ENCODE measurements around the gene CNN2.

The CNN2 gene

DNA sequence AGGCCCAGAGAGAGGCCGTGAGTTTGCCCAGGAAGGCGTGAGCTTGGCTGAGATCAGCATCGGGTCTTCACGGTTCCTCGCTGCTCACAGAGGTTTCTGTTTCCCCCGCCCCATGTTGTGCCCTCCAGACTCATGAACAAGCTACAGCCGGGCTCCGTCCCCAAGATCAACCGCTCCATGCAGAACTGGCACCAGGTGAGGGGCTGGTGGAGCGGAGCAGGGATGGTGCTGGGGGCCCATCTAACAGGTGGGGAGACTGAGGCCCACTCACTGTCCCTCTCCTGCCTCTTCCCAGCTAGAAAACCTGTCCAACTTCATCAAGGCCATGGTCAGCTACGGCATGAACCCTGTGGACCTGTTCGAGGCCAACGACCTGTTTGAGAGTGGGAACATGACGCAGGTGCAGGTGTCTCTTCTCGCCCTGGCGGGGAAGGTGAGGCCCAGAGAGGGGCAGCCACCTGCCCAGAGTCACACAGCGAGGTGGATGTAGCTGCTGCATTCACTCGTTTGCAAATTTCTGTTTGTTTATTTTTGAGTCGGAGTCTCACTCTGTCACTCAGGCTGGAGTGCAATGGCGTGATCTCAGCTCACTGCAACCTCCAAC is 6.0 kb downstream of the CNN2 start:
- no peak for DNase-seq

- no peak for DNase-seq
Observed at GRCh38 chr19:1035998-1036621, 9.7 kb downstream of the CNN2 start.

DNA sequence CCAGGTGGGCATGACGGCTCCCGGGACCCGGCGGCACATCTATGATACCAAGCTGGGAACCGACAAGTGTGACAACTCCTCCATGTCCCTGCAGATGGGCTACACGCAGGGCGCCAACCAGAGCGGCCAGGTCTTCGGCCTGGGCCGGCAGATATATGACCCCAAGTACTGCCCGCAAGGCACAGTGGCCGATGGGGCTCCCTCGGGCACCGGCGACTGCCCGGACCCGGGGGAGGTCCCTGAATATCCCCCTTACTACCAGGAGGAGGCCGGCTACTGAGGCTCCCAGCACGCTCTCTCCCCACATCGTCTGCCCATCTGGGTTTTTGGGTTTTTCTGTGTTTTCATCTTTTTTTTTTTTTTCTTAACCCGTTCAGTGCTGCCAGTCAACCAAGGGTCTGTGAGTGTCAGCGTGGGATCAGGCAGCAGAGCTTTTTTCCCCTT is 11.2 kb downstream of the CNN2 start:
- no peak for DNase-seq

DNA sequence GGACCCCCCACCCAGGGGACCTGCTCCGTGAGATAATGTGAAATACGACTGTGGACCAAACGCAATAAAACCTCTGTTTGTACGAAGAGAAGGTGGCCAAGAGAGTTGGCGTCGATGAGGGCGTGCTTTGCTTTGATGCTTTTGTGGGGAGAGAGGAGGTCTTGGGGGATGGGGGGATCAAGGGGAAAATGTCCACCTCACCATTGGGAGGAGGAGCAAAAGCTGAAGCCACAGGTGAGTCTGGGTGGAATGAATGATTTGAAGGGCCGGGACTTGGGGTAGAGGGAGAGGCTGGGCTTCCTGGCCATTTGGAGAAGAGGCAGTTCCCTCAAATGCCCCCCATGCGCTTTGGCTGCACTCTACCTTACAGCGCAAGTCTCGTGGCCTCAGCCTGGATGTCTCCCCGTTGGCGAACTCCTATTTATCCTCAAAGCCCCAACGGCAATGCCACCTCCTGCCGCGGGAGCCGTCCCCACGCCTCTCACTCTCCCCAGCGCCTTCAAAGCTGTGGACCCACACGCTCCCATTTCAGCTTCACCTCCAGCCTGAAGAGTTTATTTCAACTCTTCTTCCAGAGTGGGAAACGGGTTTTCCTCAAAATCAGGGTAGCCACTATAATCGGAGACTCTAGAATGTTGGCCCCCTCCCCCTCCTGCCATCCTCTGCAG is 12.7 kb downstream of the CNN2 start:
- no peak for DNase-seq

GRCh38 chr19:1039646-1040475 is 13.5 kb downstream of the CNN2 start, which contains the start of gene ABCA7:
TSS of gene ABCA7 (plus strand) at chr19:1040107. CDS start at chr19:1041362, 1,255 bp downstream.
- DNase-seq = peak; percentile 97

GRCh38 chr19:1040476-1041271 is 14.3 kb downstream of the CNN2 start:
- peak; percentile 93 for DNase-seq

- no peak for DNase-seq
Observed at GRCh38 chr19:1041272-1041834, 14.9 kb downstream of the CNN2 start.

- peak; percentile 83 for DNase-seq
Observed at GRCh38 chr19:1041835-1042685, 15.7 kb downstream of the CNN2 start.

GRCh38 chr19:1042689-1043511 is 16.5 kb downstream of the CNN2 start:
- peak; percentile 60 for DNase-seq

GRCh38 chr19:1045247-1045603 is 18.8 kb downstream of the CNN2 start:
- DNase-seq = no peak

DNA sequence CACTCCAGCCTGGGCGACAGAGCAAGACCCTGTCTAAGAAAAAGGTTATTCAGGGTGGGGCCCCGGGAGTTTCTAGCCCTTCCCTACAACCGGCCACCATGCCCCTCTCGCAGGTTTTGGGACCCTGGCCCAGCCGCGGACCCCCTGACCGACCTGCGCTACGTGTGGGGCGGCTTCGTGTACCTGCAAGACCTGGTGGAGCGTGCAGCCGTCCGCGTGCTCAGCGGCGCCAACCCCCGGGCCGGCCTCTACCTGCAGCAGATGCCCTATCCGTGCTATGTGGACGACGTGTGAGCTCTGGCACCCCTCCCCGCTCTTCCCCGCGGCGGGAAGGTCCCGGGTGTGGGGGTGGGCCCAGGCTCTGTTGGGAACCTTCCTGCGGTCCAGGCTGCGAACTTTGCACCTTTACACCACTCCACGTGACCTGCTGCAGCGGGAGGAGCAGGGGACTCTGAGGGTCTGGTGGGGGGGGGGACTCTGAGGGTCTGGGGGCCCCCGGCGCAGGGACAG is 19.8 kb downstream of the CNN2 start:
- no peak for DNase-seq

DNA sequence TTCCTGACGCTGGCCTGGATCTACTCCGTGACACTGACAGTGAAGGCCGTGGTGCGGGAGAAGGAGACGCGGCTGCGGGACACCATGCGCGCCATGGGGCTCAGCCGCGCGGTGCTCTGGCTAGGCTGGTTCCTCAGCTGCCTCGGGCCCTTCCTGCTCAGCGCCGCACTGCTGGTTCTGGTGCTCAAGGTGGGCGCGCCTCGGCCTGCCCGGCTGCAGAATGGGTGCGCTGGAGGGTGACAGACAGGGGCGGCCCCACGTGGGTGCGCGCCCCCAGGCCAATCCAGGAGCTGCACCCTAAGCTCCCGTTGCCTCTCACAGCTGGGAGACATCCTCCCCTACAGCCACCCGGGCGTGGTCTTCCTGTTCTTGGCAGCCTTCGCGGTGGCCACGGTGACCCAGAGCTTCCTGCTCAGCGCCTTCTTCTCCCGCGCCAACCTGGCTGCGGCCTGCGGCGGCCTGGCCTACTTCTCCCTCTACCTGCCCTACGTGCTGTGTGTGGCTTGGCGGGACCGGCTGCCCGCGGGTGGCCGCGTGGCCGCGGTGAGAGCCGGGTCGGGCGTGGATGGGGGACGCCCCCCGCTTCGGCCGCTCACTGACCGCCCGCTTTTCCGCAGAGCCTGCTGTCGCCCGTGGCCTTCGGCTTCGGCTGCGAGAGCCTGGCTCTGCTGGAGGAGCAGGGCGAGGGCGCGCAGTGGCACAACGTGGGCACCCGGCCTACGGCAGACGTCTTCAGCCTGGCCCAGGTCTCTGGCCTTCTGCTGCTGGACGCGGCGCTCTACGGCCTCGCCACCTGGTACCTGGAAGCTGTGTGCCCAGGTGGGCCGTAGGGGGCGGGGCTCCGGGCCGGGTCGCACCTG is 20.7 kb downstream of the CNN2 start:
- DNase-seq = no peak

DNA sequence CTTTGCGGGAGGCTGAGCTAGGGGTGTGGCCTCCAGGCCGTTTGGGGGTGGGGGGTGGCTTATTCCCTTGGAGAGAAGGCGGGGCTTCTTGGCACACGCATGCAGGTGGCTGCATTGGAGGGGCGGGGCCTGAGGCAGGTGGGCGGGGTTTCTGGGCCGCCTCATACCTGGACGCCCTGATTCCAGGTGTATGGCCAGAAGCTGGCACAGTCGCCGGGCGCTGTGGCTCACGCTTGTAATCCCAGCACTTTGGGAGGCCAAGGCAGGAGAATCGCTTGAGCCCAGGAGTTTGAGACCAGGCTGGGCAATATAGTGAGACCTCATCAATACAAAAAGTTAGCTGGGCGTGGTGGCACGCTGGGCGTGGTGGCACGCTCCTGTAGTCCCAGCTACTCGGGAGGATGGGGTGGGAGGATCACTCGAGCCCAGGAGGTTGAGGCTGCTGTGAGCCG is 21.3 kb downstream of the CNN2 start:
- no peak for DNase-seq

GRCh38 chr19:1049106-1049505 is 22.7 kb downstream of the CNN2 start:
- no peak for DNase-seq

DNA sequence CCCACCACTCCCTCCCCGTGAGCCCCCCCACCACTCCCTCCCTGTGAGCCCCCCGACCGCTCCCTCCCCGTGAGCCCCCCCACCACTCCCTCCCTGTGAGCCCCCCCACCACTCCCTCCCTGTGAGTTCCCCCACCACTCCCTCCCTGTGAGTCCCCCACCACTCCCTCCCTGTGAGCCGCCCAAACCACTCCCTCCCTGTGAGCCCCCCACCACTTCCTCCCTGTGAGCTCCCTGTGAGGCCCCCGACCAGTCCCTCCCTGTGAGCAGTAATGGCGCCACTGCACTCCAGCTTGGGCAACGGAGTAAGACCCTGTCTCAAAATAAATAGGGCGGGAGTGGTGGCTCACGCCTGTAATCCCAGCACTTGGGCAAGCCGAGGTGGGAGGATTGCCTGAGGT is 23.4 kb downstream of the CNN2 start:
- no peak for DNase-seq

DNA sequence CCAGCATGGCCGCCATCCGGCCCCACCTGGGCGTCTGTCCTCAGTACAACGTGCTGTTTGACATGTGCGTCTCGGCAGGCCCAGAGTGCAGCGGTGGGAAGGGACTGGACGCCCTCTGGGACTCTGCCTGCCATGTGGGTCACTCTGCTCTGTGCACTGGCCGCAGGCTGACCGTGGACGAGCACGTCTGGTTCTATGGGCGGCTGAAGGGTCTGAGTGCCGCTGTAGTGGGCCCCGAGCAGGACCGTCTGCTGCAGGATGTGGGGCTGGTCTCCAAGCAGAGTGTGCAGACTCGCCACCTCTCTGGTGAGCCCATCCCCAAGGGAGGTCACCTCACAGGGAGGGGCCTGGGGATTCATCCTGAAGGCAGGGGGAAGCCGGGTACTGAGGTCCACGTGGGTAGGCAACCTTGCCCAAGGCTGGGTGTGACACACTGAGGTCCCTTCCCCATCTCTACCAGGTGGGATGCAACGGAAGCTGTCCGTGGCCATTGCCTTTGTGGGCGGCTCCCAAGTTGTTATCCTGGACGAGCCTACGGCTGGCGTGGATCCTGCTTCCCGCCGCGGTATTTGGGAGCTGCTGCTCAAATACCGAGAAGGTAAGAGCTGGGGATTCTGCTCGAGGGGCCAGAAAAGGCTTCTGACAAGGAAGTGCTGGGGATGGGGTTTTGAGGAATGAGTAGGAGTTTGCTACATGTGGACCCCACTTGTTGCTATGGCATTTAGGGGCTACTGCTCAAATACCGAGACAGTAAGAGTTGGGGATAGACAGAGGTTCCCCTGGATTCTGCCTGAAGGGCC is 24.8 kb downstream of the CNN2 start:
- no peak for DNase-seq

- DNase-seq = no peak
Observed at GRCh38 chr19:1051791-1052190, 25.4 kb downstream of the CNN2 start.

DNA sequence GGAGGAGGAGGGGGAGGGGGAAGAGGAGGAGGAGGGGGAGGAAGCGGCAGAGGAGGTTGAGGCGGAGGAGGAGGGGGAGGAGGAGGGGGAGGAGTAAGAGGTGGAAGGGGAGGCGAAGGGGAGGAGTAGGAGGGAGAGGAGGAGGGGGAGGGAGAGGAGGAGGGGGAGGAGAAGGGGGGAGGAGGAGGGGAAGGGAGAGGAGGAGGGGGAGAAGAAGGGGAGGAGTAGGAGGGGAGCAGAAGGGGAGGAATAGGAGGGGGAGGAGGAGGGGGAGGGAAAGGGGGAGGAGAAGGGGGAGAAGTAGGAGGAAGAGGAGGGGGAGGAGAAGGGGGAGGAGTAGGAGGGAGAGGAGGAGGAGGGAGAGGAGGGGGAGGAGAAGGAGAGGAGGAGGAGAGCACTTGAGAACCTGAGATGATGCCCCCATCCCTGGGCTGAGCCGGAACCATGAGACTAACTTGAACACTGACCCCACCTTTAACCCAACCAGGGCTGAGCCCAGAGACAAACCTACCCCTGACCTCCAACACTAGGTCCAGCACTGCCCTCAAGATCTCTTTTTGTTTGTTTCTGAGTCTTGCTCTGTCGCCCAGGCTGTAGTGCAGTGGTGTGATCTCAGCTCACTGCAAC is 26.1 kb downstream of the CNN2 start:
- no peak for DNase-seq

All from femur (tissue), 1 donor.